ENCODE measurements around the gene ABTB2. TPM values are rescaled to one million over a fixed set of nuclear protein-coding genes. Genes with fewer than 3 reads are reported as not detected.

The ABTB2 gene
- total RNA-seq, 4 donors from 2014 or later = 7.1 to 9.3 (median 7.7) TPM

GRCh38 chr11:34145073-34145472, 212.7 kb downstream of the ABTB2 start:
- H3K27ac ChIP-seq = no peak overlapping the region
- DNase-seq (ENCODE audit: low spot score in 2 of 2) = no peak
- H3K27me3 ChIP-seq = no peaks in the 10 kb centered on the region
- H3K4me3 ChIP-seq = no peak overlapping the region
- peaks cover 0 to 3% (median 0%) of the 10 kb centered on the region in 4 donors for H3K4me1 ChIP-seq
- WGBS, 2 donors = 73 to 81% methylated on average over 5 of the region's 5 CpGs
- TF ChIP-seq CTCF (IDR thresholded peaks at IDR 0.05) (no peak), POLR2A (IDR thresholded peaks at IDR 0.05) (no peak), EP300 (IDR thresholded peaks at IDR 0.05) (no peak)
- peaks cover 0 to 100% (median 32%) of the 10 kb centered on the region in 3 donors for H3K36me3 ChIP-seq
- H3K9me3 ChIP-seq = no peaks in the 10 kb centered on the region

GRCh38 chr11:34143048-34143447, 214.8 kb downstream of the ABTB2 start:
- no peak for DNase-seq (ENCODE audit: low spot score in 2 of 2)
- H3K36me3 ChIP-seq = peaks cover 0 to 100% (median 42%) of the 10 kb centered on the region in 3 donors
- no peaks in the 10 kb centered on the region for H3K4me1 ChIP-seq
- no peak overlapping the region for H3K4me3 ChIP-seq
- no peaks in the 10 kb centered on the region for H3K27me3 ChIP-seq
- no peaks in the 10 kb centered on the region for H3K9me3 ChIP-seq
- no peak overlapping the region for H3K27ac ChIP-seq
- TF ChIP-seq CTCF (IDR thresholded peaks at IDR 0.05) (no peak), EP300 (IDR thresholded peaks at IDR 0.05) (no peak), POLR2A (IDR thresholded peaks at IDR 0.05) (no peak)
- WGBS, 2 donors = 53 to 80% methylated on average over 2 of the region's 2 CpGs

DNA sequence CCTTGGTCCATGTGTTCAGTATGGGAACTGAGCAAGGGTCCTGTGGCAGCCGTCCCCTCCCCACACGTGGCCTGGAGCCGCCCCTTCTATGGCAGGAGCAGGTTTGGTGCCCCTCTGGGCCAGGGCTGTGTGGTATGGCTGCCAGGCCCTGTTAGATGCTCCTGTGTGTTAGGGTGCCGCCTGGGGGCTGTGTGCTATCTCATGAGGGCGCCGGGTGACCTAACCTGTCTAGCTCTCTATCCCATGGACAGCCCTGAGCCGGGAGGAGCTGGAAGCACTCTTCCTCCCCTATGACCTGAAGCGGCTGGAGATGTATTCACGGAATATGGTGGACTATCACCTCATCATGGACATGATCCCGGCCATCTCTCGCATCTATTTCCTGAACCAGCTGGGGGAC, 217.7 kb downstream of the ABTB2 start:
- peaks cover 0 to 100% (median 35%) of the 10 kb centered on the region in 3 donors for H3K36me3 ChIP-seq
- DNase-seq (ENCODE audit: low spot score in 2 of 2) = no peak

GRCh38 chr11:34139346-34139745, 218.5 kb downstream of the ABTB2 start:
- H3K9me3 ChIP-seq = no peaks in the 10 kb centered on the region
- no peak for TF ChIP-seq CTCF (IDR thresholded peaks at IDR 0.05)
- no peak for TF ChIP-seq EP300 (IDR thresholded peaks at IDR 0.05)
- no peak for TF ChIP-seq POLR2A (IDR thresholded peaks at IDR 0.05)
- no peak for DNase-seq (ENCODE audit: low spot score in 2 of 2)
- no peaks in the 10 kb centered on the region for H3K27me3 ChIP-seq
- H3K4me1 ChIP-seq = no peaks in the 10 kb centered on the region
- WGBS, 2 donors = 94% methylated on average over 7 of the region's 7 CpGs
- H3K36me3 ChIP-seq = peaks cover 4 to 100% (median 31%) of the 10 kb centered on the region in 3 donors
- no peak overlapping the region for H3K4me3 ChIP-seq
- H3K27ac ChIP-seq = no peak overlapping the region

More for the DNA sequence above, 217.7 kb downstream of the ABTB2 start:
- no peak overlapping the region for H3K4me3 ChIP-seq
- WGBS, 2 donors = 89 to 91% methylated on average over 6 to 11 of the region's 11 CpGs
- no peaks in the 10 kb centered on the region for H3K9me3 ChIP-seq
- H3K27me3 ChIP-seq = no peaks in the 10 kb centered on the region
- no peak overlapping the region for H3K27ac ChIP-seq
- no peaks in the 10 kb centered on the region for H3K4me1 ChIP-seq
- TF ChIP-seq POLR2A (IDR thresholded peaks at IDR 0.05) (no peak), EP300 (IDR thresholded peaks at IDR 0.05) (no peak)

DNA sequence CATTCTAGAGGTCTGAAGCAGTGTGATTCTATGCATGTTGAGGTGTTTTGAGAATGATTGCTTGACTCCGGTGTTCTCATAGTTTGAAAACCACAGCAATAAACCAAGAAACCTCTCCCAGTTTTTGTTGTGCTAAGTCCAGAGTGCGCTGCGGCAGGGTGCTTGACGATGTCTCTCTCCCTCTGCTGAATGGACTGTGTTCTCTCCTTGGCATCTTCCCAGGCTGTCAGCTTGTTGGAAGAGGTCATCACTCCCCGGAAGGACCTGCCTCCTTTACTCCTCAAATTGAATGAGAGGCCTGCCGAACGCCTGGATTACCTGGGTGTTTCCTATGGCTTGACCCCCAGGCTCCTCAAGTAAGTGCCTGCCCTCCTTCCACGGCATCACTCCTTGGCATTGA, 221.4 kb downstream of the ABTB2 start:
- no peaks in the 10 kb centered on the region for H3K27me3 ChIP-seq
- H3K4me1 ChIP-seq = no peaks in the 10 kb centered on the region
- WGBS, 2 donors = 90 to 98% methylated on average over 8 of the region's 8 CpGs
- no peak for DNase-seq (ENCODE audit: low spot score in 2 of 2)
- H3K4me3 ChIP-seq = no peak overlapping the region
- no peak overlapping the region for H3K27ac ChIP-seq
- TF ChIP-seq POLR2A (IDR thresholded peaks at IDR 0.05) (no peak), EP300 (IDR thresholded peaks at IDR 0.05) (no peak), CTCF (IDR thresholded peaks at IDR 0.05) (no peak)
- H3K9me3 ChIP-seq = no peaks in the 10 kb centered on the region
- peaks cover 4 to 100% (median 30%) of the 10 kb centered on the region in 3 donors for H3K36me3 ChIP-seq

DNA sequence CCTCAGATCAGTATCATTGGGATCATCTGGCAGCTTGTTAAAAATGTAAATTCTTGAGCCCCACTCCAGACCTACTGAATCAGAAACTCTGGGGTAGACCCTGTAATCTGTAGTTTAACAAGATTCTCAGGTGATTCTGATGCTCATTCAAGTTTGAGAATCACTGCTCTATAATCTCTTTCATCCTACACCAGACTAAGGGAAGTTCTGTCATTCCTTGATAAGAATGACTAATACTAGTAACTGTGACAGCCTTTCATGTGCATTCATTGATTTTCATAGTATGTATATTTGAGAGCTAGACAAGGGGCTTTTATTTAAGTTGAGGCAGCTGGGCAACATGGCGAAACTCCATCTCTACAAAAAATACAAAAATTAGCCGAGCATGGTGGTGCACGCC, 222.4 kb downstream of the ABTB2 start:
- TF ChIP-seq EP300 (IDR thresholded peaks at IDR 0.05) (no peak), POLR2A (IDR thresholded peaks at IDR 0.05) (no peak), CTCF (IDR thresholded peaks at IDR 0.05) (no peak)
- peaks cover 4 to 100% (median 31%) of the 10 kb centered on the region in 3 donors for H3K36me3 ChIP-seq
- H3K4me3 ChIP-seq = no peak overlapping the region
- no peak overlapping the region for H3K27ac ChIP-seq
- no peak for DNase-seq (ENCODE audit: low spot score in 2 of 2)
- H3K9me3 ChIP-seq = no peaks in the 10 kb centered on the region
- H3K27me3 ChIP-seq = no peaks in the 10 kb centered on the region
- no peaks in the 10 kb centered on the region for H3K4me1 ChIP-seq
- 94 to 97% methylated on average over 3 of the region's 3 CpGs for WGBS, 2 donors

All from tibial nerve (tissue), 4 donors.